Breast epithelium (tissue), 3 donors: ENCODE data around the gene BABAM2.
"Not testable (repeated sequence)": the region's sequence is repeated elsewhere in the genome, so short reads cannot be mapped to it uniquely, and the experiment has no call there.

Experiments
- CTCF ChIP-seq, 3 donors: fragments of 450-650 bp; IDR thresholded peaks; one replicate each; pipeline ENCODE4 v1.5.1; 2016 to 2017; ENCODE audit warnings: antibody characterized with exemption in 3 of 3, mild to moderate bottlenecking in 3 of 3, moderate library complexity in 3 of 3
- POLR2A ChIP-seq: fragments of 450-650 bp; IDR thresholded peaks from one replicate; pipeline ENCODE4 v1.6.1; 2016; ENCODE audit warnings: antibody characterized with exemption, mild to moderate bottlenecking, moderate library complexity
- POLR2AphosphoS5 ChIP-seq, 3 donors: sonication (generic); formaldehyde crosslinking; IDR thresholded peaks; one replicate each; pipeline ENCODE4 v1.6.1; 2017; ENCODE audit warnings: antibody characterized with exemption in 3 of 3

DNA sequence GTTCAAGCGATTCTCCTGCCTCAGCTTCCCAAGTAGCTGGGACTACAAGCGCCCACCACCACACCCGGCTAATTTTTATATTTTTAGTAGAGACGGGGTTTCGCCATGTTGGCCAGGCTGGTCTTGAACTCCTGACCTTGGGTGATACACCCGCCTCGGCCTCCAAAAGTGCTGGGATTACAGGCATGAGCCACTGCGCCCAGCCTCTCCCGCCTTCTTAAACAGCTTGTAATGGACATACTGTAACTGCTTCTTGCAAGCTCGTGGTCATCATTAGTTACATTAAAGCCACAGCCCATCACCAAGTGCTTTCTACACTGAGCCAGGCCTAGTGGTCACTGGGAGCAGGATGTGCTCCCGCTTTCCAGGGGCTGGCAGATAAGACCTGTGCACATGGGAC lies 444.7 kb downstream of the BABAM2 start:
- TF ChIP-seq CTCF (IDR thresholded peaks at IDR 0.05); POLR2AphosphoS5 (IDR thresholded peaks at IDR 0.05); POLR2A: not testable (repeated sequence)
